ENCODE data around the gene VPREB3. TPM values are rescaled to one million over a fixed set of nuclear protein-coding genes. Genes with fewer than 3 reads are reported as not detected.
A peak's percentile ranks its signal among the peaks of the same experiment; 100 is the strongest.

VPREB3 gene
- total RNA-seq, 1 experiment from 2014 or later = not detected

DNA sequence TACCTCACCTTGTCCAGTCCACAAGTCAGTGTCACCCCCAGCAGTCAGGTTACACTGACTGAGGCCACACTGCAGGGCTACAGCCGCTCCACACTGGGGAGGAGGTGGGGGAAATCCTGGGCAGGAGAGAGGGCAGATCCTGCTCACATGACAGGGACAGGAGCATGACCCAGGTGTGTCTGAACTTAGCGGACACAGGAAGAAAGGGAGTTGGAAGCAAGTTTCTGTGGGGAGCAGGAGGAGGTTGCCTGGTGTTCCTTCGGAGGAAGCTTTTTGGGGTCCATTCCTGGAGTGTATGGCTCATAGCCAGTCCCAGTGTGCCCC is 24.3 kb upstream of the VPREB3 start:
- Histone ChIP-seq H3K27me3 (replicated peaks) (no peaks in the 10 kb centered on the region), H3K27ac (no peak overlapping the region), H3K4me3 (no peak overlapping the region), H3K9me3 (replicated peaks) (no peaks in the 10 kb centered on the region), H3K36me3 (no peaks in the 10 kb centered on the region), H3K4me1 (replicated peaks) (peaks cover 29% of the 10 kb centered on the region)
- DNase-seq (ENCODE audit: low read depth in 1 of 2, low spot score in 2 of 2) = no peak

GRCh38 chr22:23777776-23778576 is 23.8 kb upstream of the VPREB3 start:
- Histone ChIP-seq H3K27me3 (replicated peaks) (no peaks in the 10 kb centered on the region), H3K27ac (no peak overlapping the region), H3K36me3 (no peaks in the 10 kb centered on the region), H3K4me3 (no peak overlapping the region), H3K4me1 (replicated peaks) (peaks cover 32% of the 10 kb centered on the region), H3K9me3 (replicated peaks) (no peaks in the 10 kb centered on the region)
- no peak for DNase-seq (ENCODE audit: low read depth in 1 of 2, low spot score in 2 of 2)

GRCh38 chr22:23775779-23776375 is 21.7 kb upstream of the VPREB3 start:
- Histone ChIP-seq H3K27ac (no peak overlapping the region), H3K27me3 (replicated peaks) (no peaks in the 10 kb centered on the region), H3K4me3 (no peak overlapping the region), H3K36me3 (no peaks in the 10 kb centered on the region), H3K4me1 (replicated peaks) (peaks cover 40% of the 10 kb centered on the region), H3K9me3 (replicated peaks) (no peaks in the 10 kb centered on the region)
- no peak for DNase-seq (ENCODE audit: low read depth in 1 of 2, low spot score in 2 of 2)

DNA sequence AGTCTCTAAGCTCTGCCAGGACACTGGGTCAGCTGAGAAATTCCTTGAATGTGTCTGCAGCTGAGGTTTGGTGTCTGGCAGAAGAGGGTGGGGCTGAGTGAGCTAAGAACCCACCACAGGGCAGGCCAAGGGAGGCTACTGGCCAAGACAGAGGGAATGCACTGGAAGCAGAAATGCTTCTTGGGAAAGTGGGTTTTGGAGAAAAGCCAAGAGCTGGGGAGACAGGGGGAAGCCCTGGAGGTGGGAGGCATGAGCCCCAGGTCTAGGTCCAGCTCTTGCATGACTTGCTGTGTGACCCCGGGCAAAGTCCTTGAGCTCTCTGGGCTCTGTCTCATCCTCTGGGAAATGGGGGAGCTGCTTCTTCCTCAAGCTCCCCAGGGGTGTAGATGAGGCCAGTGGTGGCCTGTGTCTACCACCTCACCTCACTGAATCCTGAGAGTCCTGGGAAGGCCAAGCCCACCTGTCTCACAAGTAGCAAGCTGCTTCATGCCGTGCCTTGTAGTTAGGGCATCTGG is 20.8 kb upstream of the VPREB3 start:
- DNase-seq (ENCODE audit: low read depth in 1 of 2, low spot score in 2 of 2) = peak in 1 of 2 experiments; percentile 26
- H3K4me3 ChIP-seq = no peak overlapping the region
- H3K36me3 ChIP-seq = no peaks in the 10 kb centered on the region
- no peaks in the 10 kb centered on the region for H3K27me3 ChIP-seq (replicated peaks)
- H3K27ac ChIP-seq = no peak overlapping the region
- peaks cover 49% of the 10 kb centered on the region for H3K4me1 ChIP-seq (replicated peaks)
- no peaks in the 10 kb centered on the region for H3K9me3 ChIP-seq (replicated peaks)

DNA sequence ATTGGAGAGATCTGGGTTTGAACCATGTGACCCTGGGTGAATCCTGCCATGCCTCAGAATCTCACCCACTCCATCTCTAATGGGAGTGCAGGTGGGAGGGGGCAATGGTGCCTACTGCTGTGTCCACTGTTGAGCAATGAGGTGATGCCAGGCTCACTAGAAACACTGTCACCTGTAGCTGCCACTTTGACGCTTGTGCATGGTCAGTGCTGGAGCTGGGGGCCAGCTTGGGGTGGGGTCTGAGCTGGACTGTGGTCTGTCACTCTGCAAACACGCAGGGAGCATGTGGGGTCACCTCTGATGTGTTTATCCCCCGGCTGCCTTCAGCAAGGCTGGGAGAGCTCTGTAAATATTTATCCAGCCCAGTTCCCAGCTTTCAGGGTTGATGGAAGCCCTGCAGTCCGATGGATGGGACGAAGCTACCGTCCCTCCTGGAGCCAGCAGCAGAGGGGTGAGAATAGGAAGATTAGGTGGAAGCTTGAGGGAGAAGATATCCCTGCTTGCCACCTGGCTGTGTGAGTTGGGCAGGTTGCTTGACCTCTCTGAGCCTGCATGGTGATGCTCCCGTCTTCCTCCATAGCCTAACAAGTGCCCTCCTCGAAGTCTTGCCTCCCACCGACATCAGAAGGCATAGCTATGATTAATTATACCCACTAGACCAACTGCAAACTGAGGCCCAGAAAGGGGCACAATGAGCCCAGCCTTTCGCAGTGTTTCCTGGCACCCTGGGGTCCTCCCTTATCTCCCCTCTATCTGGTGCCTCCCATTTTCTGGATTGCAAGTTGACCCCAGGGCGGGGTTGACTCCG is 20.1 kb upstream of the VPREB3 start:
- H3K27me3 ChIP-seq (replicated peaks) = no peaks in the 10 kb centered on the region
- H3K36me3 ChIP-seq = no peaks in the 10 kb centered on the region
- no peak for DNase-seq (ENCODE audit: low read depth in 1 of 2, low spot score in 2 of 2)
- peaks cover 55% of the 10 kb centered on the region for H3K4me1 ChIP-seq (replicated peaks)
- no peak overlapping the region for H3K4me3 ChIP-seq
- H3K27ac ChIP-seq = no peak overlapping the region
- no peaks in the 10 kb centered on the region for H3K9me3 ChIP-seq (replicated peaks)

DNA sequence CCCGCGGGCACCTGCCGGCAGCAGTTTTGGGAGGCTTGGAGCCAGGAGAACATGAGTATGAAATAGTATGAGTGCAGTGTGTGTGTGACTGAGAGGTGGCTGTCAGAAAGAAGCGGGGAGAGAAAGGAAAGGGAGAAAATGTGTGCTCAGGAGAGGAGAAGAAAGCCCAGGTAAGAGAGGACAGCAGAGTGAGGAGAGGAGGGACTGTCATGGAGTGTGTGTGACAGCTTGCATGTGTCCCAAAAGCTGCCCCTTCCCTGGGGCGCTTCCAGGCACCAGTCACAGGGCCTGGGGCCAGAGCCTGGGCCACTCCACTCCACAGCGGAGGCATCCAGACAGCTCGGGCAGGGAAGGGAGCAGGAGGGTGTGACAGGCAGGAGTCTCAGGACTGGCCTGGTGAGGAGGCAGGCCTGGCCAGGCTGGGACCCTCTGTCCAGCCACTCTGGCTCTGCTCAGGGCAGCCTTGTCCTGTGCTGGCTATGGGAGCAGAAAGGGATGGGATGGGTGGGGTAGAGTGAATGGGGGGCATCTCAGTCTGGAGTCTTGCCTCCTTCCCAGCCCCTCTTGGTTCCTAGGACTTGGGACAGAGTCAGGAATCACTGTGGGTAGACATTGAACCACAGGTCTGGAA is 19.4 kb upstream of the VPREB3 start:
- H3K27ac ChIP-seq = no peak overlapping the region
- H3K27me3 ChIP-seq (replicated peaks) = no peaks in the 10 kb centered on the region
- DNase-seq (ENCODE audit: low read depth in 1 of 2, low spot score in 2 of 2) = no peak
- peak overlapping the region; percentile 51 for H3K4me3 ChIP-seq
- no peaks in the 10 kb centered on the region for H3K9me3 ChIP-seq (replicated peaks)
- H3K36me3 ChIP-seq = no peaks in the 10 kb centered on the region
- peaks cover 62% of the 10 kb centered on the region for H3K4me1 ChIP-seq (replicated peaks)

- H3K4me3 ChIP-seq = peak within 1 kb of the TSS; percentile 51
- H3K27me3 ChIP-seq (replicated peaks) = no peaks in the 10 kb centered on the region
- H3K4me1 ChIP-seq (replicated peaks) = peaks cover 70% of the 10 kb centered on the region
- H3K36me3 ChIP-seq = 0 out of 2 replicates have a peak, but pooled peaks cover 3% of the 10 kb centered on the region
- peak; percentile 33 to 71 for DNase-seq (ENCODE audit: low read depth in 1 of 2, low spot score in 2 of 2)
- no peak within 1 kb of the TSS for H3K27ac ChIP-seq
- no peaks in the 10 kb centered on the region for H3K9me3 ChIP-seq (replicated peaks)
Measured at GRCh38 chr22:23772649-23773473, 18.6 kb upstream of the VPREB3 start, which contains the start of gene MMP11. MMP11 (plus strand) TSS chr22:23772849; CDS start chr22:23772871, 22 bp downstream.

DNA sequence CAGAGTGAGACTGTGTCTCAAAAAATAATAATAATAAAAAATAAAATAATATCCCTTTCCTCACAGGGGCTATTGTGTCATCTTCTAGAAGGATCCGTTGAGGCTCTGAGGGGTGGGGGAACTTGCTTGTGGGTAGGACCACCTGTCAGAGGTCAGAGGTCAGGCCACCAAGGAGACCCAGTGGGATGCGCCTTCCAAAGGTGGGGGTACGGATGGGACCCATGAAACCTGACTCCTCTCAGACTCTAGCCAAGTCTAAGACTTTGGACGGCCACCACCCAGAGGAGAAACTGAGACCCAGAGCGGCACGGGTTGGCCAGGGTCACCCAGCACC is 18.1 kb upstream of the VPREB3 start:
- Histone ChIP-seq H3K4me1 (replicated peaks) (peaks cover 73% of the 10 kb centered on the region), H3K9me3 (replicated peaks) (no peaks in the 10 kb centered on the region), H3K27ac (no peak overlapping the region), H3K4me3 (peak overlapping the region; percentile 51), H3K27me3 (replicated peaks) (no peaks in the 10 kb centered on the region), H3K36me3 (0 out of 2 replicates have a peak, but pooled peaks cover 3% of the 10 kb centered on the region)
- DNase-seq (ENCODE audit: low read depth in 1 of 2, low spot score in 2 of 2) = no peak

- Histone ChIP-seq H3K27me3 (replicated peaks) (no peaks in the 10 kb centered on the region), H3K36me3 (peaks cover 21% of the 10 kb centered on the region), H3K27ac (peak overlapping the region; percentile 76), H3K9me3 (replicated peaks) (no peaks in the 10 kb centered on the region), H3K4me1 (replicated peaks) (peaks cover 74% of the 10 kb centered on the region), H3K4me3 (no peak overlapping the region)
- DNase-seq (ENCODE audit: low read depth in 1 of 2, low spot score in 2 of 2) = peak; percentile 99
Measured at GRCh38 chr22:23769321-23769965, 15.2 kb upstream of the VPREB3 start.

- peak; percentile 85 to 86 for DNase-seq (ENCODE audit: low read depth in 1 of 2, low spot score in 2 of 2)
- Histone ChIP-seq H3K9me3 (replicated peaks) (no peaks in the 10 kb centered on the region), H3K4me1 (replicated peaks) (peaks cover 68% of the 10 kb centered on the region), H3K36me3 (peaks cover 28% of the 10 kb centered on the region), H3K4me3 (peak within 1 kb of the TSS; percentile 74), H3K27me3 (replicated peaks) (no peaks in the 10 kb centered on the region), H3K27ac (peak within 1 kb of the TSS; percentile 50)
Measured at GRCh38 chr22:23767673-23768548, 13.7 kb upstream of the VPREB3 start, which contains the start of gene CHCHD10. CHCHD10 (minus strand) TSS chr22:23767972; CDS start chr22:23767874, 98 bp downstream.

DNA sequence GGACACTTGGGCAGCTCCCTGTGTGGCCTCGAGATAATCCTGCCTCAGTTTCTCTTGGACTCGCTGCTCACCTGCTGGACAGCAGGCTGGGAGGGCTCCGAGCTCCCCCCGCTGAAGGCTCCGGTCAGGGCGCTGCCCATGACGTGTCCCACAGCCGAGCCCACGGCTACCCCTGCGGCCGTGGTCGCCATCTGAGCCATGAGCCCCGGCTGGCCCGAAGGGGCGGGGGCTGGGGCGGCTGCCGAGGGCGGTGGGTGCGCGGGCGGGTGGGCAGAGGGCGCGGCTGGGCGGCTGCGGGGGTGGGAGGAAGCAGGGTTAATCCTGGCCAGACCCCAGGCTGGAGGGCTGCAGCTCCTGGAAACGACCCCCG is 13.1 kb upstream of the VPREB3 start:
- peaks cover 28% of the 10 kb centered on the region for H3K36me3 ChIP-seq
- H3K4me1 ChIP-seq (replicated peaks) = peaks cover 68% of the 10 kb centered on the region
- H3K9me3 ChIP-seq (replicated peaks) = no peaks in the 10 kb centered on the region
- H3K27me3 ChIP-seq (replicated peaks) = no peaks in the 10 kb centered on the region
- H3K27ac ChIP-seq = no peak overlapping the region
- DNase-seq (ENCODE audit: low read depth in 1 of 2, low spot score in 2 of 2) = no peak
- H3K4me3 ChIP-seq = peak overlapping the region; percentile 74
